AML-193 (cell line): ENCODE data around the gene ABCC8.
A peak's percentile ranks its signal among the peaks of the same experiment; 100 is the strongest.

Source experiments
- DNase-seq, 2 experiments: peaks; one replicate each; lab custom pipeline; 2025; lab: John Stamatoyannopoulos, UW

The ABCC8 gene

GRCh38 chr11:17386331-17387084 is 90.1 kb downstream of the ABCC8 start:
- peak; percentile 19 to 42 for DNase-seq

- no peak for DNase-seq
Observed at GRCh38 chr11:17385926-17386325, 90.7 kb downstream of the ABCC8 start.

DNA sequence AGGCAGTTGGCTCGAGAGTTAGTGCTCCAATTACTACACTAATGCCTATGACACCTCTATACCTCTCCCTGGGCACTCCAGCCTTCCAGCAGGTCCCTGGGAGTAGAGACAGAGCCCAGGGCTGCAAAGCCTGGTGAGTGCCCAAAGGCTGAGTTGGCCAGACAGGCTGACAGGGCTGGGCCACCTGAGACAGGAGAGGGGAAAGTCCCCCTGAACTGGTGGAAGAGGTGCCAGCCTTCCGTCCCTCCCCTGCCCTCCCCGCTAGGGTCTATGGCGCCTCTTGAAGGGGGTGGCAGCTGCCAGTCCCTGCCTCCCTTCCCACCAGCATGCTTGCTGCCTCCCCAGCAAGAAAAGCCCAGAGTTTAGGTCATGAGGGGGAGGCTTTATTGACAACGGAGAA is 91.2 kb downstream of the ABCC8 start:
- DNase-seq: no peak

DNA sequence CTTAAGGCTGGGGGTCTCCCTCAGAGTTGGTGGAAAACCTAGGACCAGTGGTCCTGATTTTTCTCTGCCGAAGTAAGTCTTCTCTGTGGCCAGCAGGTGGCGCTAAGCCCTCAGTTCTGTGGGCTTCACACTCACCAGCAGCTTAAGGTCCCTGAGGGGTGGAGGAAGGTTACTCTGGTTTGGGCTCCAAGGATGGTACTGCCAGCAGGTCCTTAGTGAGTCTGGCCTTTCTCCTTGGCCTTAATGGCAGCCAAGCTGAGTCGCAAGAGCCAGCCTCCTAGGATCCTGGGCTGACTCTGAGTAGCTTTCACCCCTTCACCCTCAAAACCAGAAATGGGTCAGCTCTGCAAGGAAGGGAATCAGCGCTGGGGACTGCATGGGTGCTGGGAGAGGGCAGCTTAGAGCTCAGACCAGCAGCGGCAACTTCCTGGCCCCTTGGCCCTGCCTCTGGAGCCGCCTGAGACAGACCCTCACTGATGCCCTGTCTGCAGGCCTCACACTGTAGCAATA is 92.6 kb downstream of the ABCC8 start:
- peak; percentile 55 to 59 for DNase-seq

DNA sequence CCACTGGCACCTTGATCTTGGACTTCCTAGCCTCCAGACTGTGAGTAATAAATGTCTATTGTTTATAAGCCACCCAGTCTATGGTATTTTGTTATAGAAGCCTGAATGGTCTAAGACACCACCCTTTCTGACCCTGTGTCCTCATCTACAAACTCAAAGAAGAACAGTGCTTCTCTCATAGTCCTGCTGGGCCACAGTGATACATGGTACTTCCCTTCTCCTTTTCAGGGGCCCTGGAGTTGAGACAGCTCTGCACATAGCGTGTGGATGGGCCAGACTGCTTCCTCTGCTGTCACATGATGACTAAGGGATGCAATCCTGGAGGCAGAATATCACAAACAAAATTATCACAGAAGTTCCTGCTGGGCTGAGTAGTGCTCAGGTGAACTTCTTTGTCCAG is 93.2 kb downstream of the ABCC8 start:
- peak in 1 of 2 experiments; percentile 2 for DNase-seq

- DNase-seq: no peak
Observed at GRCh38 chr11:17382046-17382728, 94.5 kb downstream of the ABCC8 start.

- no peak for DNase-seq
Observed at GRCh38 chr11:17381156-17381555, 95.5 kb downstream of the ABCC8 start.

GRCh38 chr11:17379383-17380180 is 97.1 kb downstream of the ABCC8 start:
- DNase-seq: no peak

GRCh38 chr11:17378655-17379054 is 98.0 kb downstream of the ABCC8 start:
- no peak for DNase-seq

- DNase-seq: no peak
Observed at GRCh38 chr11:17376493-17376892, 100.2 kb downstream of the ABCC8 start.

DNA sequence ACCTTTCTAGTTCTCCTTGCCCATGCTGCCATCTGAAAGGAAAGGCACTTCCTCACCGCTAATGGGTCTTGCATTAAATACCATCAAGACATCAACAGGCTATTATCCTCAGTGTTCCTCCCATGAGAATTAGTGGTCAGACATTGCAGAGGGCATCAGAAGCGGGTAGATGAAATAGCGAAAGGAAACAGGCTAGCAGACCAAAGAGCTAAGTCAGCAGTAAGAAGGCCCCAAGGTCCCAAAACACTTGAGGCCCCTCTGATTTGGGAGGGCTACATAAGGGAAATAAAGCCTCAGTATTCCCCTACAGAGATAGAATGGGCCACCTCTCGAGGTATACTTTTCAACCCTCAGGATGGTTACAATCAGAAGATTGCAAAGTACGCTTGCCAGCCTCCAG is 101.1 kb downstream of the ABCC8 start:
- DNase-seq: no peak

DNA sequence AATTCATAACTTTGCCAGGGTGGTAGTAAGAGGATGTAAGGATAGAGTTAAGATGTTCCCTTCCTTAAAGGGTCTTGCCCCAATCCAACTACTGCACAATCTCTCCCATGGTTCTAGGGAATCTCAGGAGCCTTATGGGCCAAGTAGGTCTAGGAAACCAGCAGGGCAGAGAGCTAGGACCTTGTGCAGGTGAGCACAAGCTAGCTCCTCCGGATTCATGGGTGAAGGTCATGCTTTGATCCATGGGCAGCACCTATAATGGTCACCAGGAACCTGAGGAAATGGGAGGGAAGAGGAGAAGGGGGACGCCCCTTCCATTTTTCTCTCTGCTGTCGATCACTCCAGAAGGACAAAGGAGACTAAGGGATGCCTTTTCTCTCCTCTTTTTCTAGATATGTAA is 105.0 kb downstream of the ABCC8 start:
- DNase-seq: no peak

GRCh38 chr11:17369684-17370243 is 106.9 kb downstream of the ABCC8 start:
- no peak for DNase-seq

- no peak for DNase-seq
Observed at GRCh38 chr11:17369094-17369493, 107.6 kb downstream of the ABCC8 start.

- peak in 1 of 2 experiments; percentile 5 for DNase-seq
Observed at GRCh38 chr11:17368551-17368950, 108.1 kb downstream of the ABCC8 start.

- peak; percentile 66 to 70 for DNase-seq
Observed at GRCh38 chr11:17366495-17366894, 110.2 kb downstream of the ABCC8 start.

DNA sequence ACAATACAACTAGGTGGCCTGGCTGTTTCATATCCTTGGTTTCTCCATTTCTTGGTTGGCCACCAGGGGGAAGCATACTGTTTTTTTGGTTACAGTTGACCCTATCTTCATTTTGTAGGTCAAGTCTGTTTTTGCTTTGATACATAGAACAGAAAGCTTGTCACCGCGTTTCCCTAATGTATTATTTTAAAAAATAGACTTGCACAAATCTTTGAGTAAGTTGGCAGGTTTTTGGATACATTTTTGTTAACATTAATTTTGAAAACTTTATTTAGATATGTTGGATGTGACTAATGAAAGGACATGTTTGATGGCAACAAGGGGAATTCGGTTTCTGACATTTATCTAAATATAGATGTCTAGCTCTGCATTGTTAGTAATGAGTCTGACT is 122.0 kb downstream of the ABCC8 start:
- DNase-seq: peak; percentile 66 to 75

- no peak for DNase-seq
Observed at GRCh38 chr11:17353821-17354600, 122.6 kb downstream of the ABCC8 start.

- peak; percentile 22 to 36 for DNase-seq
Observed at GRCh38 chr11:17352950-17353820, 123.5 kb downstream of the ABCC8 start.

GRCh38 chr11:17351510-17352176 is 125.0 kb downstream of the ABCC8 start, which contains the start of gene NCR3LG1:
Gene NCR3LG1, plus strand, starts transcription at chr11:17351800. Its CDS starts 170 bp downstream, at chr11:17351970.
- no peak for DNase-seq
